IMR-90 (cell line): ENCODE results near the gene NUBPL.
"Not testable (repeated sequence)": the region's sequence is repeated elsewhere in the genome, so short reads cannot be mapped to it uniquely, and the experiment has no call there.

ENCODE experiments used
- BHLHE40 ChIP-seq: fragments of 150-350 bp; IDR thresholded peaks from 2 replicates; pipeline ENCODE4 v1.6.1; 2016; ENCODE audit warnings: mild to moderate bottlenecking, low read depth, low read length
- CEBPB ChIP-seq: IDR thresholded peaks from 2 replicates; pipeline ENCODE4 v1.6.1; 2012; ENCODE audit warnings: low read depth, low read length, improper control_type of control experiment
- CHD1 ChIP-seq: IDR thresholded peaks from 2 replicates; pipeline ENCODE4 v1.6.1; 2012; ENCODE audit warnings: low read depth, low read length, improper control_type of control experiment
- CTCF ChIP-seq: conservative IDR thresholded peaks from 2 replicates; pipeline ENCODE4 v1.5.1; 2012; ENCODE audit warnings: mild to moderate bottlenecking, low read depth, low read length, improper control_type of control experiment
- ELK1 ChIP-seq: fragments of 150-350 bp; IDR thresholded peaks from 2 replicates; pipeline ENCODE4 v1.6.1; 2016; ENCODE audit warnings: low read depth, mild to moderate bottlenecking, low read length, moderate library complexity, borderline replicate concordance
- MAZ ChIP-seq: IDR thresholded peaks from 2 replicates; pipeline ENCODE4 v1.6.1; 2012; ENCODE audit warnings: low read depth, mild to moderate bottlenecking, low read length, improper control_type of control experiment, moderate library complexity, borderline replicate concordance
- MXI1 ChIP-seq: IDR thresholded peaks from 2 replicates; pipeline ENCODE4 v1.6.1; 2012; ENCODE audit warnings: low read depth, mild to moderate bottlenecking, low read length, moderate library complexity, borderline replicate concordance
- NFE2L2 ChIP-seq: fragments of 150-350 bp; IDR thresholded peaks from 2 replicates; pipeline ENCODE4 v1.6.1; 2016; ENCODE audit warnings: low read depth, mild to moderate bottlenecking, low read length
- POLR2A ChIP-seq: IDR thresholded peaks from 2 replicates; pipeline ENCODE4 v1.6.1; 2012; ENCODE audit warnings: mild to moderate bottlenecking, low read depth, low read length
- RAD21 ChIP-seq: IDR thresholded peaks from 2 replicates; pipeline ENCODE4 v1.6.1; 2012; ENCODE audit warnings: low read length, improper control_type of control experiment
- RCOR1 ChIP-seq: IDR thresholded peaks from 2 replicates; pipeline ENCODE4 v1.6.1; 2012; ENCODE audit warnings: mild to moderate bottlenecking, low read length, improper control_type of control experiment; ENCODE audit not compliant: insufficient replicate concordance
- RFX5 ChIP-seq: IDR thresholded peaks from 2 replicates; pipeline ENCODE4 v1.8.0; 2012; ENCODE audit warnings: low read depth, mild to moderate bottlenecking, low read length, moderate library complexity
- TF ChIP-seq, protein P1 (sequence below): fragments of 150-350 bp; IDR thresholded peaks from 2 replicates; pipeline ENCODE4 v1.6.1; 2017; ENCODE audit warnings: mild to moderate bottlenecking, antibody characterized with exemption, low read length, low read depth

- not testable (repeated sequence) for TF ChIP-seq CTCF, RAD21, BHLHE40, RFX5, RCOR1, POLR2A, MXI1, NFE2L2, CHD1, ELK1, CEBPB, MAZ
- TF ChIP-seq, protein P1, sequence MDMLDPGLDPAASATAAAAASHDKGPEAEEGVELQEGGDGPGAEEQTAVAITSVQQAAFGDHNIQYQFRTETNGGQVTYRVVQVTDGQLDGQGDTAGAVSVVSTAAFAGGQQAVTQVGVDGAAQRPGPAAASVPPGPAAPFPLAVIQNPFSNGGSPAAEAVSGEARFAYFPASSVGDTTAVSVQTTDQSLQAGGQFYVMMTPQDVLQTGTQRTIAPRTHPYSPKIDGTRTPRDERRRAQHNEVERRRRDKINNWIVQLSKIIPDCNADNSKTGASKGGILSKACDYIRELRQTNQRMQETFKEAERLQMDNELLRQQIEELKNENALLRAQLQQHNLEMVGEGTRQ: not testable (repeated sequence)
Measured at GRCh38 chr14:31620898-31621297, 59.7 kb downstream of the NUBPL start.
